GM12875 (cell line): Measurements from ENCODE around the gene KLK8.

Experiments
- H3K4me3 ChIP-seq: one replicate; pipeline ENCODE4 v1.5.1; 2011; ENCODE audit warnings: low read depth, low read length, control low read depth
- TF ChIP-seq, protein P1 (sequence below): IDR thresholded peaks from 2 replicates; pipeline ENCODE4 v1.5.1; 2011; ENCODE audit warnings: low read depth, mild to moderate bottlenecking, control low read depth, inconsistent platforms, low read length, moderate library complexity, borderline replicate concordance; ENCODE audit not compliant: insufficient read depth

KLK8 gene

DNA sequence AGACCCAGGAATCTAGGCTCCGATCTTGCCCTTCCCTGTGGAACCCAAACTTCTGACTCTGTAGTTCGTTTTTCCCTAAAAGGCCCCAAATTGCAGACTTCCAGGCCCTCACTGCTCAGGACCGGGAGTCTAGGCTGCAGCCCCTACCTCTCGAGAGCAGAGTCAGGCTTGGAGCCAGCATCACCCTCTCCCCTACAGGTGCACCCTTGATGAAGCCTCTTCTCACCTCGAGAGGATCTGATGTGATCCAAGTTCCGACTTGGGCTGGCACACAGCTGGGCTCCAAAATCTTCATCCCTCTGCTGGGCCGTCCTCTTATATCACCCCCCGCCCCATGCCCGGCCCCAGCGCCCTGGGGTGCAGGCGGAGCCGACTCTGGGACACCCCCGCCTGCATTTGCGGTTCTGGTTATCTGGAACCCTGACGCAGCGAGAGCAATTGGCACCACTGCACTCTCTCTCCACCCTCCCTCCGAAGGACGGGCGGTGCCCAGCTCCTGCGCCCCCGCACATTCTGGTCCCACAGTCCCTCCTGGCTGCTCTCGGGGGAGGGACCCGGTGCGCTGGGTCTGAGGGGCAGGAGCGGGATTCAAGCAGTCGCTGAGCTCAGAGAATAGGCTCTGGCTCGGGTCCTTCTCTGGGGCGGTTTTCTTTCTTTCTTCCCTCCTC, 17.6 kb downstream of the KLK8 start, which contains the start of gene KLK7:
Gene KLK7 (minus strand): TSS at position 293 of the 668 bp plus-strand sequence. CDS start 1,518 bp downstream, outside the sequence.
- TF ChIP-seq, protein P1, sequence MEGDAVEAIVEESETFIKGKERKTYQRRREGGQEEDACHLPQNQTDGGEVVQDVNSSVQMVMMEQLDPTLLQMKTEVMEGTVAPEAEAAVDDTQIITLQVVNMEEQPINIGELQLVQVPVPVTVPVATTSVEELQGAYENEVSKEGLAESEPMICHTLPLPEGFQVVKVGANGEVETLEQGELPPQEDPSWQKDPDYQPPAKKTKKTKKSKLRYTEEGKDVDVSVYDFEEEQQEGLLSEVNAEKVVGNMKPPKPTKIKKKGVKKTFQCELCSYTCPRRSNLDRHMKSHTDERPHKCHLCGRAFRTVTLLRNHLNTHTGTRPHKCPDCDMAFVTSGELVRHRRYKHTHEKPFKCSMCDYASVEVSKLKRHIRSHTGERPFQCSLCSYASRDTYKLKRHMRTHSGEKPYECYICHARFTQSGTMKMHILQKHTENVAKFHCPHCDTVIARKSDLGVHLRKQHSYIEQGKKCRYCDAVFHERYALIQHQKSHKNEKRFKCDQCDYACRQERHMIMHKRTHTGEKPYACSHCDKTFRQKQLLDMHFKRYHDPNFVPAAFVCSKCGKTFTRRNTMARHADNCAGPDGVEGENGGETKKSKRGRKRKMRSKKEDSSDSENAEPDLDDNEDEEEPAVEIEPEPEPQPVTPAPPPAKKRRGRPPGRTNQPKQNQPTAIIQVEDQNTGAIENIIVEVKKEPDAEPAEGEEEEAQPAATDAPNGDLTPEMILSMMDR: no peak
- no peak within 1 kb of the TSS for H3K4me3 ChIP-seq

DNA sequence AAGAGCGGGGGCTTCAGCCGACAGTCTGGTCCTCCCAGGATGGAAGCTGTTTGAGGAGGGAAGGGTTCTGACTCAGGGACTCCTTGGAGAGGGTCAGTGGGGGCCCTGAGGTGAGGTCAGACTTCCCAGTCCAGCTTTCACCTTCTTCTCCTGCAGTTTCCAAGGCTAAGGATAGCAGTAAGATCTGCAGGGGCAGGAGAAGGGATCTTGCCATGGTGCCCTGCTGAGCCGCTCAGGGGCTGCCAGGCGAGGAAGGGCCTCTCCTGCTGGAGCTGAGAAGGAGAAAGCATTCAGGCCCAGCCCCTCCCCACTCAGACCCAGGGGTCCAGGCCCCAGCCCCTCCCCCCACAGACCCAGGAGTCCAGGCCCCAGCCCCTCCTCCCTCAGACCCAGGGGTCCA, 19.2 kb downstream of the KLK8 start:
- TF ChIP-seq, protein P1: no peak
- no peak overlapping the region for H3K4me3 ChIP-seq

DNA sequence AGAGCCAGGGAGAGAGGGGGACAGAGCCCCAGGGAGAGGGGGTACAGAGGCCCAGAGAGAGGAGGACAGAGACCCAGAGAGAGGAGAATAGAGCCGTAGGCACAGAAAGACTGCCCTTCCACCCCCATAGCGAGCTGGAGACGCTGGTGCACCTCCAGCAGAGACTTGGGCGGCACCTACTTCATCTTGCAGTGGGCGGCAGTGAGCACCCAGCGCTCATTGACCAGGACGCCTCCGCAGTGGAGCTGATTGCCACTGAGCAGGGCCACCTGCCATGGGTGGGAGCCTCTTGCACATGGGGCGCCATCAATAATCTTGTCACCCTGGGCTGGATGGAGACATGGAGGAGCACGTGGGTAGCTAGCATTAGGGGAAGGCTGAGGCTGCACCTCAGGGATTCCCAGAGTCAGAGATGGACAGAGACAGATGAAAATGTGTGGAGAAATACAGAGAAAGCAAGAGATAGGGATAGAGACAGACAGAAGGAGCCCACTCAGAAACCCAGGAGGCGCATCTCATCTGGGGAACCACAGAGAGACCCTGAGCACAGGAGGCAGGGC, 19.7 kb downstream of the KLK8 start:
- TF ChIP-seq, protein P1: no peak
- H3K4me3 ChIP-seq: no peak overlapping the region

DNA sequence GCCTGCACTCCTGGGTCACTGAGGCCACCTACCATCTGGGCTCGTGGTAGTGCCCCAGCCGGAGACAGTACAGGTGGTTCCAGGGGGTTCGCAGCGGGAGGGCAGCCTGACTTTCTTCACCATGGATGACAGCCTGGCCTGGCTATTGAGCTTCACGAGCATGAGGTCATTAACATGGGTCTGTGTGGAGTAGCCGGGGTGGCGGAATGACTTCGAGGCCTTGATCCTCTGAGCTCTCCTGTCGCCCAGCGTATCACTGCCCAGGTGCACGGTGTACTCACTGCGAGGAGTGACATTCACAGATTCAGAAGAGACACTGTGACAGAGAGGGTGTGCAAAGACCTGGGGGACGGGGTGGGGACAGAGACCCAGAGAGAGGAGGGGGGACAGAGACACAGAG, 21.2 kb downstream of the KLK8 start:
- no peak overlapping the region for H3K4me3 ChIP-seq
- TF ChIP-seq, protein P1: no peak

DNA sequence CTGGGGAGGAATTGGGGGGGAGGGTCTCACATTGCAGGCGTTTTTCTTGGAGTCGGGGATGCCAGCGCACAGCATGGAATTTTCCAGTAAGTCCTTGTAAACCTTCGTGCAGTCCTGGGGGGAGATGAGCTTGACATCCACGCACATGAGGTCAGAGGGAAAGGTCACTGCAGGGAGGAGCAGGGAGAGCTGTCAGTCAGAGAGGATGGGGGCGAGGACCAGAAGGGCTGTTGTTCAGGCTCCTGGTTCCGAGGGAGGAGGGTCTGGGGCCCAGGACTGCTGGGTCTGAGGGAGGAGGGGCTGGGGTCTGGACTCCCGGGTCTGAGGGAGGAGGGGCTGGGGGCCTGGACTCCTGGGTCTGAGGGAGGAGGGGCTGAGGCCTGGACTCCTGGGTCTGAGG, 21.6 kb downstream of the KLK8 start:
- no peak overlapping the region for H3K4me3 ChIP-seq
- TF ChIP-seq, protein P1: no peak

DNA sequence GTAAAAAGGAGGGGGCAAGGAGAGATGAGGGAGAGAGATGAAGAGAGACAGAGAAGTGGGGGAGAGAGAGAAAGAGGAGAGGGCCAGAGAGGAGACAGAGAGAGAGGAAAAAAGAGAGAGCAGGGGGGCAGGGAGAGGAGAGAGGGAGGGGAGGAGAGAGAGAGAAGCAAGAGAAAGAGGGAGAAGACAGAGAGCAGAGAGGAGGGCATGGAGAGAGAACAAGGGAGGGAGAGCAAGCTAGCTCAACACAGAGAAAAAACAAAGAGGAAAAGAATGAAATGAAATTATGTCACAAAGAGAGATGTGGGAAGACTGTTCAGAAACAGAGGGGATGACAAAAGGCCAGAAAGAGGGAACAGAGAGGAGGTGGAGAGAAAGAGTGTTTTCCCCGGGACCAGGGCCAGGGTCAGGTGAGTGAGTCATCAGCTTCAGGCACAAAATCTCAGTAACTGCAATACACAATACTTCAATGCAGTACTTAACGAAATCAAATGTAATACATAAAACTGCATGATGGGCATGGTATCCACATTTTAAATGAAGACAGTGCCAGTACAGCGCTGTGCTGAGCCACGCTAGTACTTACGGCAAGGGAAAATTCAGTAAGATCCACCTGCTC, 22.5 kb downstream of the KLK8 start:
- TF ChIP-seq, protein P1: no peak
- no peak overlapping the region for H3K4me3 ChIP-seq

DNA sequence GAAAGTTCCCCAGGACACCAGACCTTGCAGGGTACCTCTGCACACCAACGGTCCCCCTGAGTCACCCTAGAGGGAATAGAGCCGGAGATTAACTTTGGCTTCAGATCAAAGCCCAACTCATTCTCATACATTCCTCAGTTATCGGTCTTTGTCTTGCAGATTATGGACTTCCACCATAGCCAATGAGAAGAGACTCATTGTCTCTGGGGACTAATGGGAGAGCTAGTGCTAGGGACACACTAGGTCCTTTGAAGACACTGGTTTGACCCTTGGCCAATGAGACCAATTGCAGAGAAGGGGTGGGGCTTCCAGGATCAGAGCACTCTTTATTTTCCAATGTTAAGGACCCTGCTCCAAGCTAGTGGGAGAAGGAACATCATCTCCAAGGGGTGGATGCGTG, 23.8 kb downstream of the KLK8 start:
- no peak overlapping the region for H3K4me3 ChIP-seq
- TF ChIP-seq, protein P1: no peak
